ENCODE data around the gene RIPK1.

RIPK1 gene

GRCh38 chr6:3159805-3160781 is 91.8 kb downstream of the RIPK1 start:
- Histone ChIP-seq H3K4me3 (ENCODE audit: low read depth in 1 of 2, low read length in 1 of 2) (no peak overlapping the region), H3K9me3 (no peaks in the 10 kb centered on the region), H3K27me3 (peaks cover 100% of the 10 kb centered on the region), H3K36me3 (no peaks in the 10 kb centered on the region), H3K27ac (no peak overlapping the region), H3K4me1 (ENCODE audit: control insufficient read depth in 1 of 2, insufficient read depth in 1 of 2, low read depth in 1 of 2, low read length in 1 of 2) (peaks cover 17 to 35% of the 10 kb centered on the region in 2 experiments)
- no peak for TF ChIP-seq CTCF (IDR thresholded peaks at IDR 0.05)

DNA sequence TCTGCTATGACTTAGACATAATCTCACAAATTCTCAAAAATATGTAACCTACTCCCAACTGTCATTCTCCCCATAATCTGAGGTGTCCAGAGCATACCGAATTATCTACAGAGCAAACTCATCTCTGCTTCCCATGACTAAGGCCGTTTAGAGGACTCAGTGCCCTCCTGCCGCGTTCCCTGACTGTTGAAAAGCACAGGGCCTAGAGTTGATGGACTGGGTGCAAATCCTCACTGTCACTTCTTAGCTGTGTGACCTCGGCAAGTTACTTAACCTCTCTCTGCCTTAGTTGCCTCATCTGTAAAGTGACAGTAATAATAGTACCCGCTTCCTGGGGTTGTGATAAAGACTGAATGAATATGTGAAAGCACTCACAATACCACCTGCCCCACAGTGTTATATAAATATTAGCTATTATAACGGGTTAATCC is 93.8 kb downstream of the RIPK1 start:
- TF ChIP-seq CTCF (IDR thresholded peaks at IDR 0.05), result no peak
- H3K4me1 ChIP-seq (ENCODE audit: control insufficient read depth in 1 of 2, insufficient read depth in 1 of 2, low read depth in 1 of 2, low read length in 1 of 2), result peaks cover 12 to 29% of the 10 kb centered on the region in 2 experiments
- H3K4me3 ChIP-seq (ENCODE audit: low read depth in 1 of 2, low read length in 1 of 2), result peak overlapping the region in 1 of 2 experiments; percentile 66

DNA sequence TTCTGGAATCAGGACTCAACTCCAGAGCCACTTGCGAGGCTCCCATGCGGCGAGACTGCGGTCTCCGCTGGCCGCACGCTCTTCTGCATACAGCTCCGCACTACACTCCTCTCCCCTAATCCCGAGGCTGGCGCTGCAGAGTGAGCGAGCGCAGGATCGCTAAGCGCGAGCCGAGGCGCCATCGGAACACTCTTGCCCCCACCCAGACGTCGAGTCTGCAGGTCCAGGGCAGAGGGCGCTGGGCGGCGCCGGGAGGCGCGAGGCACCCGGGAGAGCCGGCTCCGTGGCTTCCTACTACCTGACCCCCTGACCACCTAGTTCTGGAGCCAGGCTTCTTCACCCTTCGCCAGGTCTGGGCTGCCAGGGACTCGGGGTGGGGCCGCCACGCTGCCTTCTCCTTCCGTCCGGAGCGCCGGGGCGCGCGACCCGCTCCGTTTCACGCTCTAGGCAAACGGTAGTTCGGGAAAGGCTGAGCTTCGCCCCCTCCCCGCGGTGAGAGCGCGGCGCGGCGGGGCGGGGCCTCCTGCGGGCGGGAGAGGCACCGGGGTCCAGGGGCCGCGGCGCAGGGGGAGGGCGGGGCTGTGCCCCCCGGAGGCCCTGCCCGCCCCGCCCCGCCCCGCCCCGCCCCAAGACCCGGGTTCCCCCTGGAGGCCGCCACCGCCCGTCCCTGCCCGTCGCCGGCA is 94.4 kb downstream of the RIPK1 start:
- no peak for TF ChIP-seq CTCF (IDR thresholded peaks at IDR 0.05)
- Histone ChIP-seq H3K4me1 (ENCODE audit: control insufficient read depth in 1 of 2, insufficient read depth in 1 of 2, low read depth in 1 of 2, low read length in 1 of 2) (peaks cover 9 to 24% of the 10 kb centered on the region in 2 experiments), H3K36me3 (no peaks in the 10 kb centered on the region), H3K9me3 (no peaks in the 10 kb centered on the region), H3K27ac (no peak overlapping the region), H3K27me3 (peaks cover 97% of the 10 kb centered on the region), H3K4me3 (ENCODE audit: low read depth in 1 of 2, low read length in 1 of 2) (peak overlapping the region; percentile 54 to 66)

More for the DNA sequence above, 93.8 kb downstream of the RIPK1 start:
- no peaks in the 10 kb centered on the region for H3K36me3 ChIP-seq
- peaks cover 100% of the 10 kb centered on the region for H3K27me3 ChIP-seq
- no peak overlapping the region for H3K27ac ChIP-seq
- H3K9me3 ChIP-seq, result no peaks in the 10 kb centered on the region

DNA sequence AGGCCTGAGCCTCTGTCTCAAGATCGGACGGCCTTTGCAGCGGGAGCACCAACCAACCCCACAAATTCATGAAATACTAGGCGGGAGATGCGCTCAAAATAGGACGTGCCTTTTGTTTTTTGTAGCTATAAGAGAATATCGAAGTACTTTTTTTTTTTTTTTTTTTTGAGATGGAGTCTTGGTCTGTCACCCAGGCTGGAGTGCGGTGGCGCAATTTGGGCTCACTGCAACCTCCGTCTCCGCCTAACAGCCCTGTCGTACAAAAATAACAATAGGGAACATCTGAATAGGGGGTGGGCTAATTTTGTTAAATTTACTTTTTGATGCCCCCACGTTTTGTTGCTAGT is 94.9 kb downstream of the RIPK1 start:
- H3K4me3 ChIP-seq (ENCODE audit: low read depth in 1 of 2, low read length in 1 of 2), result peak overlapping the region; percentile 54 to 66
- H3K27ac ChIP-seq, result no peak overlapping the region
- no peaks in the 10 kb centered on the region for H3K36me3 ChIP-seq
- H3K9me3 ChIP-seq, result no peaks in the 10 kb centered on the region
- peaks cover 97% of the 10 kb centered on the region for H3K27me3 ChIP-seq
- peaks cover 9 to 20% of the 10 kb centered on the region in 2 experiments for H3K4me1 ChIP-seq (ENCODE audit: control insufficient read depth in 1 of 2, insufficient read depth in 1 of 2, low read depth in 1 of 2, low read length in 1 of 2)
- TF ChIP-seq CTCF (IDR thresholded peaks at IDR 0.05), result no peak

DNA sequence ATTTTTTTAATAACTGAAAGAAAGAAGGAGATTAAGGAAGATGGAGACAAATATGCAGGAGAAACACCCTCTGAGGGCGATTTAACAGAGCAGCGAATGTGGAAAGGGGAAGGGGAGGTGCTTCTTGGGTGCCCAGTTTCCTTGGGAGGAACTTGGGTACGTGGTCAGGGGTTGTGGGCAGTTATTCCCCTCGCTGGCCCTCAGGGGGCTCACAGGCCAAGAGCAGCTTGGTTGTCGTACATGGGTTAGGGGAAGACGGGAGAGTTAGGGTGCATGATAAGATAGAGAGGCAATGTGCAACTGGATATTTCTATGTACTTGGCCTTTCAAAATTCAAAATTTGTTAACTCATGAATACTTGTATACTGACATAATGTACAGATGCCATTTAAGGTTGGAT is 96.1 kb downstream of the RIPK1 start:
- Histone ChIP-seq H3K4me1 (ENCODE audit: control insufficient read depth in 1 of 2, insufficient read depth in 1 of 2, low read depth in 1 of 2, low read length in 1 of 2) (peaks cover 9 to 20% of the 10 kb centered on the region in 2 experiments), H3K27me3 (peaks cover 87% of the 10 kb centered on the region), H3K4me3 (ENCODE audit: low read depth in 1 of 2, low read length in 1 of 2) (no peak overlapping the region), H3K27ac (no peak overlapping the region), H3K9me3 (no peaks in the 10 kb centered on the region), H3K36me3 (no peaks in the 10 kb centered on the region)
- no peak for TF ChIP-seq CTCF (IDR thresholded peaks at IDR 0.05)
